GM23338 (cell line): ENCODE data around the gene KCND2. TPM values are rescaled to one million over a fixed set of nuclear protein-coding genes. Genes with fewer than 3 reads are reported as not detected.

Experiments
- ATAC-seq: fragments of 200-7000 bp; cut with Tn5 transposase; 3 replicates; pipeline ENCODE4 v1.9.1; 2020
- DNase-seq: peaks from one replicate; pipeline ENCODE4 v3.0.0-alpha.2; 2015; ENCODE audit warnings: low spot score
- H2AFZ ChIP-seq: fragments of 200-600 bp; sonication (generic); 2 replicates; pipeline ENCODE4 v1.8.0; 2016; ENCODE audit warnings: antibody characterized with exemption, mild to moderate bottlenecking, moderate library complexity
- H3F3A ChIP-seq: fragments of 200-600 bp; sonication (generic); replicated peaks from 2 replicates; pipeline ENCODE4 v1.8.0; 2017; ENCODE audit warnings: antibody characterized with exemption, mixed run types, low read depth
- H3K27ac ChIP-seq: fragments of 200-600 bp; sonication (generic); 2 replicates; pipeline ENCODE4 v1.6.1; 2016; ENCODE audit warnings: low read depth
- H3K27me3 ChIP-seq: fragments of 200-600 bp; sonication (generic); 2 replicates; pipeline ENCODE4 v1.8.0; 2016; ENCODE audit warnings: mild to moderate bottlenecking, mixed run types, moderate library complexity; ENCODE audit not compliant: insufficient read depth
- H3K36me3 ChIP-seq: fragments of 200-600 bp; sonication (generic); 2 replicates; pipeline ENCODE4 v1.8.0; 2016; ENCODE audit warnings: mild to moderate bottlenecking; ENCODE audit not compliant: insufficient read depth
- H3K4me1 ChIP-seq: fragments of 200-600 bp; sonication (generic); 2 replicates; pipeline ENCODE4 v1.8.0; 2016; ENCODE audit warnings: mild to moderate bottlenecking, moderate library complexity; ENCODE audit not compliant: insufficient read depth
- H3K4me2 ChIP-seq: fragments of 200-600 bp; sonication (generic); 2 replicates; pipeline ENCODE4 v1.7.1; 2017; ENCODE audit warnings: mixed run types
- H3K4me3 ChIP-seq: fragments of 200-600 bp; sonication (generic); 2 replicates; pipeline ENCODE4 v1.6.1; 2016; ENCODE audit warnings: mixed run types
- H3K79me2 ChIP-seq: fragments of 200-600 bp; sonication (generic); replicated peaks from 2 replicates; pipeline ENCODE4 v1.8.0; 2017; ENCODE audit warnings: mild to moderate bottlenecking; ENCODE audit not compliant: insufficient read depth
- H3K9me2 ChIP-seq: fragments of 200-600 bp; sonication (generic); 2 replicates; pipeline ENCODE4 v1.8.0; 2017; ENCODE audit not compliant: insufficient read depth
- H4K20me1 ChIP-seq: fragments of 200-600 bp; sonication (generic); replicated peaks from 2 replicates; pipeline ENCODE4 v1.8.0; 2017; ENCODE audit warnings: mild to moderate bottlenecking; ENCODE audit not compliant: insufficient read depth
- H3K27ac Mint-ChIP-seq: 2 replicates; pipeline ENCODE4 v1.8.0; 2020; ENCODE audit warnings: inconsistent platforms, mild to moderate bottlenecking, moderate library complexity, mixed read lengths
- H3K27me3 Mint-ChIP-seq: 3 replicates; pipeline ENCODE4 v1.8.0; 2022; ENCODE audit warnings: low read depth, mild to moderate bottlenecking, moderate library complexity, mixed read lengths, inconsistent platforms; ENCODE audit not compliant: insufficient read depth, poor library complexity
- H3K36me3 Mint-ChIP-seq: 3 replicates; pipeline ENCODE4 v1.8.0; 2021; ENCODE audit warnings: low read depth, mild to moderate bottlenecking, inconsistent platforms, moderate library complexity, mixed read lengths
- H3K4me1 Mint-ChIP-seq: 3 replicates; pipeline ENCODE4 v1.8.0; 2020; ENCODE audit warnings: mild to moderate bottlenecking, inconsistent platforms, mixed read lengths
- H3K4me3 Mint-ChIP-seq: 3 replicates; pipeline ENCODE4 v1.8.0; 2021; ENCODE audit warnings: moderate library complexity, mild to moderate bottlenecking, inconsistent platforms, mixed read lengths
- H3K9me3 Mint-ChIP-seq: 3 replicates; pipeline ENCODE4 v1.8.0; 2020; ENCODE audit warnings: moderate library complexity, mild to moderate bottlenecking, inconsistent platforms, mixed read lengths
- CREB1 ChIP-seq: fragments of 250-450 bp; sonication (Bioruptor Pico); IDR thresholded peaks from 2 replicates; pipeline ENCODE4 v1.5.0; 2020; ENCODE audit warnings: low read depth, mild to moderate bottlenecking, moderate library complexity
- EZH2 ChIP-seq: fragments of 200-600 bp; sonication (generic); IDR thresholded peaks from one replicate; pipeline ENCODE4 v1.8.0; 2017; ENCODE audit warnings: antibody characterized with exemption, mild to moderate bottlenecking, low read depth; ENCODE audit not compliant: unreplicated experiment
- EZH2phosphoT487 ChIP-seq: fragments of 200-600 bp; sonication (generic); IDR thresholded peaks from one replicate; pipeline ENCODE4 v1.8.1; 2018; ENCODE audit warnings: antibody characterized with exemption; ENCODE audit not compliant: unreplicated experiment
- JUNB ChIP-seq: IDR thresholded peaks from one replicate; pipeline ENCODE4 v1.6.1; 2016; ENCODE audit warnings: antibody characterized with exemption; ENCODE audit not compliant: unreplicated experiment
- NANOG ChIP-seq: IDR thresholded peaks from 2 replicates; pipeline ENCODE4 v1.6.1; 2016; ENCODE audit warnings: antibody characterized with exemption, borderline replicate concordance
- POLR2AphosphoS5 ChIP-seq: IDR thresholded peaks from 2 replicates; pipeline ENCODE4 v1.6.1; 2016; ENCODE audit warnings: antibody characterized with exemption, low read depth
- REST ChIP-seq: IDR thresholded peaks from one replicate; pipeline ENCODE4 v1.6.1; 2018; ENCODE audit warnings: antibody characterized with exemption; ENCODE audit not compliant: unreplicated experiment
- ZNF114 ChIP-seq: fragments of 250-450 bp; sonication (Bioruptor Pico); IDR thresholded peaks from 2 replicates; pipeline ENCODE4 v1.5.0; 2020; ENCODE audit warnings: mild to moderate bottlenecking, moderate library complexity
- ZNF331 ChIP-seq: fragments of 250-450 bp; sonication (Bioruptor Pico); IDR thresholded peaks from 2 replicates; pipeline ENCODE4 v1.5.0; 2020; ENCODE audit warnings: low read depth, mild to moderate bottlenecking, moderate library complexity
- polyA plus RNA-seq: library from polyadenylated mRNA; unstranded; fragments of >200 nt; fragmentation: Nextera tagmentation; extraction: Ambion mirVana; gene quantifications from 2 replicates; pipeline ENCODE4 v1.2.1, GENCODE V29; 2016
- total RNA-seq: library from RNA; depleted of rRNA; stranded (reverse); fragments of >200 nt; shearing (Covaris generic); gene quantifications from 2 replicates; pipeline ENCODE4 v1.2.3, GENCODE V29; 2014
- TF ChIP-seq, protein P1 (sequence below), 2 experiments: fragments of 200-600 bp in 1 of 2; sonication (generic) in 1 of 2; conservative IDR thresholded peaks; 2 replicates each; pipeline versions ENCODE4 v1.5.1 to v1.6.1; 2016 to 2017; ENCODE audit warnings: antibody characterized with exemption in 2 of 2, low read depth in 2 of 2, mild to moderate bottlenecking in 2 of 2, moderate library complexity in 1 of 2
- TF ChIP-seq, protein P2 (sequence below): IDR thresholded peaks from 2 replicates; pipeline ENCODE4 v1.6.1; 2016; ENCODE audit warnings: antibody characterized with exemption

KCND2 gene
- total and polyA plus RNA-seq, 2 experiments from 2014 or later: 7.1 to 15.6 TPM

- TF ChIP-seq REST: no peak
- no peak for TF ChIP-seq POLR2AphosphoS5
- TF ChIP-seq EZH2: no peak
- no peak for TF ChIP-seq ZNF331 (CRISPR knock-in tag)
These were observed 169.9 kb downstream of the KCND2 start (continued) for GRCh38 chr7:120442838-120443237.

DNA sequence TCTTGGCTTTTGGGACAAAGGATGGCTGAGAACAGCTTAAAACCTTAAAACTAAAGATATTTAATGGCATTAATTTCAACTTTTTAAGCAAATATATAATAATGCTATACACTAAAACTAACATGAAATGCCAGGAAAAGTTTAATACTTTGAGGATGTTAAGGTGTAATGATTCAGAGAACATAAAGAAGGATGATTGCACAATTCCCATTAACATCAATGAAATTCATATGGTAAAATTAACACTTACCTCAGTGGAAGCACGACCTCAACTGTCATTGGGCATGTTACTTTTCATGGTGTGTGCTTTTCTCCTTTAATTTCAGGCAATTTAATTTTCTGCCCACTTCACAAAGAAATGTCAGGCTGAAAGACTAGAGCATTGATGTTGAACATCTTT is 171.7 kb downstream of the KCND2 start:
- Histone ChIP-seq H3K4me1 (no peaks in the 10 kb centered on the region), H3K79me2 (no peaks in the 10 kb centered on the region), H3K27ac (no peak overlapping the region), H3K36me3 (no peaks in the 10 kb centered on the region), H3F3A (no peaks in the 10 kb centered on the region), H2AFZ (no peak overlapping the region), H3K4me2 (no peak overlapping the region), H4K20me1 (no peaks in the 10 kb centered on the region), H3K9me2 (no peaks in the 10 kb centered on the region), H3K27me3 (no peaks in the 10 kb centered on the region), H3K4me3 (no peak overlapping the region)
- TF ChIP-seq JUNB: no peak
- TF ChIP-seq NANOG: no peak
- no peak for TF ChIP-seq CREB1 (CRISPR knock-in tag)
- no peak for TF ChIP-seq EZH2
- TF ChIP-seq, protein P1, sequence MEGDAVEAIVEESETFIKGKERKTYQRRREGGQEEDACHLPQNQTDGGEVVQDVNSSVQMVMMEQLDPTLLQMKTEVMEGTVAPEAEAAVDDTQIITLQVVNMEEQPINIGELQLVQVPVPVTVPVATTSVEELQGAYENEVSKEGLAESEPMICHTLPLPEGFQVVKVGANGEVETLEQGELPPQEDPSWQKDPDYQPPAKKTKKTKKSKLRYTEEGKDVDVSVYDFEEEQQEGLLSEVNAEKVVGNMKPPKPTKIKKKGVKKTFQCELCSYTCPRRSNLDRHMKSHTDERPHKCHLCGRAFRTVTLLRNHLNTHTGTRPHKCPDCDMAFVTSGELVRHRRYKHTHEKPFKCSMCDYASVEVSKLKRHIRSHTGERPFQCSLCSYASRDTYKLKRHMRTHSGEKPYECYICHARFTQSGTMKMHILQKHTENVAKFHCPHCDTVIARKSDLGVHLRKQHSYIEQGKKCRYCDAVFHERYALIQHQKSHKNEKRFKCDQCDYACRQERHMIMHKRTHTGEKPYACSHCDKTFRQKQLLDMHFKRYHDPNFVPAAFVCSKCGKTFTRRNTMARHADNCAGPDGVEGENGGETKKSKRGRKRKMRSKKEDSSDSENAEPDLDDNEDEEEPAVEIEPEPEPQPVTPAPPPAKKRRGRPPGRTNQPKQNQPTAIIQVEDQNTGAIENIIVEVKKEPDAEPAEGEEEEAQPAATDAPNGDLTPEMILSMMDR (conservative IDR thresholded peaks at IDR 0.05; ENCODE audit: low read depth in 2 of 2): no peak
- TF ChIP-seq, protein P2, sequence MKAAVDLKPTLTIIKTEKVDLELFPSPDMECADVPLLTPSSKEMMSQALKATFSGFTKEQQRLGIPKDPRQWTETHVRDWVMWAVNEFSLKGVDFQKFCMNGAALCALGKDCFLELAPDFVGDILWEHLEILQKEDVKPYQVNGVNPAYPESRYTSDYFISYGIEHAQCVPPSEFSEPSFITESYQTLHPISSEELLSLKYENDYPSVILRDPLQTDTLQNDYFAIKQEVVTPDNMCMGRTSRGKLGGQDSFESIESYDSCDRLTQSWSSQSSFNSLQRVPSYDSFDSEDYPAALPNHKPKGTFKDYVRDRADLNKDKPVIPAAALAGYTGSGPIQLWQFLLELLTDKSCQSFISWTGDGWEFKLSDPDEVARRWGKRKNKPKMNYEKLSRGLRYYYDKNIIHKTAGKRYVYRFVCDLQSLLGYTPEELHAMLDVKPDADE: no peak
- TF ChIP-seq EZH2phosphoT487: no peak
- no peak for TF ChIP-seq ZNF114 (CRISPR knock-in tag)
- Mint-ChIP-seq H3K36me3 (peaks cover 6% of the 10 kb centered on the region; the same call in 1 of the 3 replicates), H3K27me3 (no peaks in the 10 kb centered on the region), H3K4me3 (no peak overlapping the region), H3K4me1 (no peaks in the 10 kb centered on the region), H3K27ac (no peak overlapping the region), H3K9me3 (0 out of 3 replicates have a peak, but pooled peaks cover 2% of the 10 kb centered on the region)
- no peak for DNase-seq
- ATAC-seq: no peak
